GM21528 (cell line): Measurements from ENCODE around the gene TNRC18.

Experiments
- ATAC-seq: cut with Tn5 transposase; IDR thresholded peaks from one replicate; pipeline ENCODE4 v1.9.1; 2021; ENCODE audit warnings: mild to moderate bottlenecking, moderate library complexity; ENCODE audit not compliant: unreplicated experiment, low FRiP score

The TNRC18 gene

DNA sequence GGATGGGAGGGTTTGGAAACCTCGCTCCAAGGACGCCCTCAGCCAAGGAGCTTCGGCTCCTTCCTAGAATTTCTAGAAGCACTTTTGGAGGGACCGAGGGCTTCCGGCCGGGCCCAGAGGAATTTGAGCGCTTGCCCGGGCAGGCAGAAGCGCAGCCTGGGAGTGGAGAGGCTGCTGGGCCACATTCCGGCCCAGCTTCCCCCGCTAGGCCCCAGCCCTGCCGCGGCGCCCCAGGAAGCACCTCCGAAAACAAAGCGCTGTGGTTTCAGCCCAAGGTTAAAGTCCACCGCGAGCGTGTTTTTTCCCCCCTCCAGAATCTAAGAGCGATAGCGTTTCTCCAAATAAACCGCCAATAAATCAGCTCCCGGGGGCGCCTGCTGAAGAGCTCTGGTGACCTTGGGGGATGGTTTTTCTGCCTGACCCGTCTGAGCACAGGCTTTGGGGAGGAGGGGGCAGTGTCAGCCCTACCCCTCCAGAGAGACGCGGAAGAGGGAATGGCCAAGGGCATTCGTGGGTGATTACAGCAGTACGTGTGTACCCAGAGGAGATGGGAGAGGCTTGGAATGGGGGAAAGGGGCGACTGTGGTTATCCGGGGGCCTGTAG is 5.7 kb upstream of the TNRC18 start:
- ATAC-seq, result no peak

DNA sequence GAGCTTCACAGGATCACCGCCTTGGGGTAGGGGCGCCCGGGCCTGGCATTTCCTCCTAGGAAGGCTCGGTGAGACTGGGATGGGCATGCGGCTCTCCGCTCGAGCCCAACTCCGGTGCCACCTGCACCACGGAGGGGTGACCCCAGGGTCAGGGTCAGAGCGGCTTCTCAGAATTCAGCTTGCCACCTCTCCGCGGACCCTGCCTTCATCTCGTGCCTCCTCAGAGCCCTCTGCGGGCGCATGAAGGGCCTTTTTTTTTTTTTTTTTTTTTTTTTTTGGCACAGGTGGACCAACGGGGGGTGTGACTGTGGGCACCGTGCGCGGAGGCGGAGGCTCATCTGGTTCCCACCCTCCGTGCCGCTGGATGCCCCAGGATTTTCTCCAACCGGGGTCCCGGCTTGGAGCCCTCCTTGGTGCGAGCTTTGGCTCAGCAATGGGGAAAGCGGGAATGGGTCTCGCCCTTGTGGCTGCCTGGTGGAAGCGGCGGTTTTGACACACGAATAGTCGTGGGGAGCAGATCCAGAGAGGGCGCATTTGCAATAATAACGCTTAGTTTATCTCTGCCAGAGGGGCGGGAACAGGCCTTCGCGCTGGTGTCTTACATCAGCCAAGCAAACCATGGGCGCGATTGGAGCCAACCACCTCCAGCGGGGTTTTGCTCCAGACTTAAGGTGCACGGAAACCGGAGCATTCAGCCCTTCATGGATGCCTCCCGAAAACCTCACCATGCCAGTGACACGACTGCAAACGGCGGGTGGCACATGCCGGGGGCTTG is 5.0 kb upstream of the TNRC18 start:
- ATAC-seq, result no peak

GRCh38 chr7:5426226-5426475 is 2.5 kb upstream of the TNRC18 start:
- ATAC-seq, result no peak

- no peak for ATAC-seq
Measured at GRCh38 chr7:5425507-5426225, 2.0 kb upstream of the TNRC18 start.

DNA sequence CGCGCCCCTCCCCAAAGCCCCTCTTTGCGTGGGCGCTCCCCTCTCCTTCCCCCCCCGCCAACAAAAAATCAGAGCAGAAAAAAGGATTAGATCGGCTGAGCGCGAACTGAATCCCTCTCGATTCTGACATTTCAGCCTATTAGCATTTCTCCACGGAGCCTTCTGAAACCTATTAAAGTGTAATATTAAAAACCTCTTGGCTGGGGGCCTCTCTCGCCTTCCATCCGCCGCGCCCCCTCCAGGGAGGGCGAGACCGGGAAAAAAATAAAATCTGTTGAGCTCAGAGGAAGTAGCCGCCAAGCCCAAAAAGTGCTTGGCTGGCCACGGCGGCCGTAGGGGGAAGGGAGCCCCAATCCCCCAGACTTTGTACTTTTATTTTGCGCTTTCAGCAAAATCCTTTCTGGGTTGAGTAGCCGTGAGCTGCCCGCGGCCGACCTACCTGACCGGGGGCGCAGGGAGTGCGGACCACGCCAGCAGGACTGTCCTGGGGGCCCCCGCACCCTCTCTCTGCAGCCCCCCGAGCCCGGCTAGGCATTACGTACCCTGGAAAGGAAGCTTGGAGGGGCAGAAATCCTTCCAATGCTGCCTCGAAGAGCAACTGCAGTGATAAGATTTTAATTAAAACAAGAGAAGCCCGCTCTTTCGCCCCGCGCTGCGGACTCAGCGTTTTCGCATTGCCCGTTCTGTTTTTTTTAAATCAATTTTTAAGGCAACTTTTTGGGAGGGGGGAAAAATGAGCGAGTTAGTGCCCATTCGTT is 1.3 kb upstream of the TNRC18 start:
- ATAC-seq, result no peak

DNA sequence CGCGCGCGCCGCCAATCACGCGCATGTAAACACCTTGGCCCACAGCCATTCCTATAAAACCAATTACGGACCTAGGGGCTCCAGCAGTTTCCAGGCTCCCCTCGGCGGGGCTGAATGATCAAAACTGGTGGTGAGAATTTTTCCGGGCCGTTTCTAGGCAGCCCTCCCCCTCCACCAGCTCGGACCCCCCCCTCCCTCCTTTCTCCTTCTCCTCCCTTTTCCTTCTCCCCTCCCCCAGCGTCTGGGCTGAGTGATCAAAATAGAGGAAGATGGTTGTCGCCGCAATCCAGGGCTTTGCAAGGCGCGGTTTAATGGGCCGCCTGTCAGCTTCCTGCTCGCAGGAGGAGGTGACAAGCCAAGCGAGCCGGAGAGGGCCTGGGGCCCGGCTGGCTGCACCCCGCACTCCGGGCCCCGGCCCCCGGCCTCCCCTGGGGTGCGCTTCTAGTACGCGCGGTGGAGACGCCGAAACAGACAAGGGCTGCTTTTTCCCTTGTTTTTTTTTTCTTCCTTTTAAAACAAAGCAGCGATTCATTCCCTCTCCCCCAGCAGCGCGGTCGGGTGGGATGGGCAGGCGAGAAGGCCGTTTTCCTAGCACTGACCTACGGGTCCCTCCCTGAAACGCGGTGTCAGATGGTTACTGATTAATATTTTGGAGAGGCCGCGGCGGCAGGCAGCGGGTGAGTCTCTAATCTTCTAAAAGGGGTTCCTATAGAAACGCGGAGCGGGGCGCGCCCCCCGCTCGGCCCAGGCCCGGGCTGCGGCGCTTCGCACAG is 528 bp upstream of the TNRC18 start:
- ATAC-seq, result no peak

- ATAC-seq, result no peak
Measured at GRCh38 chr7:5422396-5423305, 983 bp downstream of the TNRC18 start.

DNA sequence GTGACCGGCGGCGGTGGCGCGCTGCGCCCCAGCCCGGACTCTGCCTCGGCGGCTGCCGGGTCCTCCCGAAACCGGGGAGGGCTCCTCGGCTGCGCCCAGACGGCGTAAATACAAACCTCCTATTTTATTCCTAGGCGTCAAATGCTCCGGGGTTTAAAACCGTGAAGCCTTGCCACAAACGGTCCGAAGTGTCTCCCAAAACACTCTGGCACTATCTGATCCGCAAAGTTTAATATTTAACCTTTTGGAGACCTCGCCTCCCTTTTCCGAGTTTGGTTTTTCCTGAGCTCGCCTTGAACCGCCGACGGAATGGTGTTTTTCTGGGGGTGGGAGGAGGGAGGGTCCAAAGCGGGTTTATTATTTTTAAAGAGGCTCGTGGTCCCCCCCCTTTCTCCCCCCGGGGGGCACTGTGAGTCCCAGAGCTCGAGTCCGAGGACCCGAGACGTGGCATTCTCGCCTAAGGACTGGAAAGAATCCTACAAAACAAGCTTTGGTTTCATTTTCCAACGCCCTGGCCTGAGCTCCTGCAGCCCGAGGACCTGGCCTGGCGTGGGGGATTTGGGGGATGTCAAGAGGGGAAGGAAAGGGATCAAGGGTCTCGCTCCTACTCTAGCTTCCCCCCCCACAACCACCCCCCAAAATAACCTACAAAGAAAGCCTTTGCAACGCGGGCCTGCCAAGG is 1.8 kb downstream of the TNRC18 start:
- ATAC-seq, result no peak

DNA sequence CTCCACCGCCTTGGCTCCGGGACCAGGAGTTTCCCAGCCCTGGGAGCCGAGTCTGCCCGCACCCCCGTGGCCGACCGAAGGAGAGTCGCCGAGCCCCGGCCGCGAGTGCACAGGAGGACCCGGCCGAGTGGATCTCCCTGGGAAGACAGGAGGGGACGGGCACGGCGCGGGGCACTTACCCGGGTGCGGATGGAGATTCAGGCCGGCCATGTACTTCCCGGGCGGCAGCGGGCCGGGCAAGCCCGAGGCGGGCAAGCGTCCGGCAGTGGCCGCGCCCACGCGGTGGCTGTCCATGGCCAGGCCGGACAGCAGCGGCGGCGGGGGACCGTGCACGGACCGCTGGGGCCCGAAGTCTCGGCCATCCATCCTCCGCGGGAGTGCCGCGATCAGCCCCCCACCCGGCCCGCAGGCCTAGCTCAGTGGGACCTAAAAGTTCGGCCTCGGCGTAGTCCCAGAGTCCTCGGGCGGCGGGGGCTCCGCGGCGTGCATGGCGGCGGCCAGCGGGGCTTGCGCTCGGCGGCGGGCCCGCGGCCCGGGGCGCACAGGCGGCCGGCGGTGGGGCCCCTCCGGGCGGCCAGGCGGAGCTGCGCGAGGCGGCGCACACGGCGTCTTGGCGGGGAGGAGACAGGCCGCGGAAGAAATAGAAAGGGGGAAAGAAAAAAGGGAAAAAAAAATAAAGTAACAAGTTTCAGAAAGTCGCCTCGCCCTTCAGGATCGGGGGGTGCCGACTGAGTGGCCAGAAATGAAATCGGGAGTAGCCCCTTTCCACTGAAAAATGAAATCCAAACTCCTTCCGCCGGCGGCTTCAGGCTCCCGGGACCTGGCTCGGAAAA is 2.5 kb downstream of the TNRC18 start:
- no peak for ATAC-seq

GRCh38 chr7:5420067-5420880 is 3.4 kb downstream of the TNRC18 start:
- ATAC-seq, result no peak

DNA sequence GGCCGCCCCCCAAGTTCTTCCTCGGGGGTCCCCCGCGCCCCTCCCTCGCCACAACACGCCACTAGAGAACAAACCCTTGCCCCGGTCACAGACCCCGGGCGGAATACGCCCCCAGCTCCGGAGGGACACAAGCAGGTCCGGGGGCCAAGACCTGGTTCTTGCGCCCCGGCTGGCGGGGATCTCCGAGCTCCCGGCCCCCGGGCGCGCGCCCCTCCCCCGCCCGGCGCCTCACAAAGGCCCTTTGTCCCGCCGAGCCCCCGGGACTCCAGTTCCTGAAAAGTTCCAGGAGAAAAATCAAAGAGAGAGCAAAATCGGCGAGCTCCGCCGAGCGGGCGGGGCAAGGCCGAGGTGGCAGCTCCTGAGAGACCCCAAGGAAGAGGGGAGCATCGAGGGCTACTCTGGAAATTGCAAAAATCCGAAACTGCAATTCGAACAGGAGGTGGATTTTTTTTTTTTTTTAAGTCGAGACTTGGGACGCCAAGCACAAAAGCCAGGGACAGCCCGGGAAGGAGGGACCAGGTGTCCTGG is 4.0 kb downstream of the TNRC18 start:
- no peak for ATAC-seq

- ATAC-seq, result no peak
Measured at GRCh38 chr7:5418285-5418582, 5.4 kb downstream of the TNRC18 start.

GRCh38 chr7:5417106-5418071 is 6.2 kb downstream of the TNRC18 start:
- ATAC-seq, result no peak

DNA sequence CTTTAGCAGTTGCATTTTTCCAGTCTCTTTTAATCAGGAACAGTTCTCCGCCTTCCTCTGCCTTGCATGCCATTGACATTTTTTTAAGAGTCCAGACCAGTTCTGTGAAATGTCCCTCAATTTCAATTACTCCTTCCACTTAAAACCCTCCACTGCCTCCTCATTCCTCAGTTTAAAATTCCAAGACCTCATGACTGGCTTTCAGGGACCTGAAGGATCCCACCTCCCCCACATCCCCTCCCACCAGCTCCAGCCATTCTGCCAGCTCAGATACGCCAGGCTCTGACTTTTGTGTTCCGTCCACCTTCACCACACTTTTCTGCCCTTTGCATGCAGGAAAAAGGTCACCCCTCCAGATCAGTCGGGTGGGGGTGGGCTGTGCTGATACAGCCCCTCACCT is 8.7 kb downstream of the TNRC18 start:
- ATAC-seq, result no peak

DNA sequence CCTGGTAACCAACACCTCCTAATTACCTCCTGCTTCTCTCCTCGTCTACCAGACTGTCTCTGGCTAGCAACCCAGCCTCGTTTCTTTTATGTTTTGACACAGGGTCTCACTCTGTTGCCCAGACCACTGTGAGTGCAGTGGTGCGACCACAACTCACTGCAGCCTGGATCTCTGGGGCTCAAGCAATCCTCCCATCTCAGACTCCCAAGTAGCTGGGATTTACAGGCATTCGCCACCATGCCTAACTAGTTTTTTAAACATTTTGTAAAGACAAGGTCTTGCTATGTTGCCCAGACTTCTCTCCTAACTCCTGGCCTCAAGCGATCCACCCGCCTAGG is 10.2 kb downstream of the TNRC18 start:
- ATAC-seq, result no peak

GRCh38 chr7:5408777-5409176 is 14.9 kb downstream of the TNRC18 start:
- ATAC-seq, result no peak
